ENCODE results near the gene SORCS2.

SORCS2 gene

DNA sequence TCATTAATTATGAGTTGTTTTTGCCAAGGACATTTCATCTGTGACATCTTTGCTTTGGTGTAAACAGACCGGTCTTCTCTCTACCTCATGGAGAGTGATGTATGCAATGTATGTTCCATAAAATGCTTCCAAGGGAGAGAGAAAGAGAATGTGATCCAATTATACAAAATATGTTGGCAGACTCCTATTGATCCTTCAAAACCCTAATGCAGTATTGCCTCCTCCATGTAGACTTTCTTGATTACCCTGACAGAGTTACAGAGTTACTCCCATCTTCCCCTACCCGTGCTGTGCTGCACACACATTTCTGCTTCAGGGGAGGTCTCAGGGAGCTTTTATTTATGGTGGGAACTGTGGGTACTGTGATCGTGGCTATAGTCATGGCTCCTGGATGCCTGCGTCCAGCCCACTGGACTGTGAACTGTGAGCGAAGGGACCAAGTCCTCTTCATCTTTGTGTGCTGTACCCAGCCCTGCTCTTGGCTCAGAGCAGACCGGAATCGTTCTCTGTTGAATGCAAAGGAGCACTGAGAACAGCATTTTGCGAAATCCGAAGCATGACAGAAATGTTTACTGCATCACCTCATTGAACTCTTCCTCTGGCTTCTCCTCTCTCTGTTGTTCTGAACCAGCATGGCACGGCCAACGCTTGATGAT, 32.7 kb downstream of the SORCS2 start:
- DNase-seq: no peak

DNA sequence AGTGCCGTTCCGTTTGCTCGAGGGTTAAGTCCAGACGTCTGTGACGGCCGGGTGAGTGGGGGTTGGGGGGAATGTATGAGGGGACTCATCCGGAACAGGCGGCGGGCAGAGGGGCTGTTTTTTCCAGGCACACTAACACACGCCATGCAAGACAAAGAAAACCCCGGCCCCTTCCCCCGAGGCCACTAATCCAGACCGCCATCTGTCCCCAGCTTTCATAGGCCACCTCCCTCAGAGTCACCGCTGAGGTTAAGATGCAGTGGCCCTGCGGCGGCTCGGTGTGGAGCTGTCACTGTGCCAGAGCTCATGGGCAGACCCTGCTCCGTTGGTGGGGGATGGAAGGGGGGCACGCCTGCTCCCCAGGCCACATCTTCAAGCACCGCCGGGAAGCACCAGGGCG, 34.1 kb downstream of the SORCS2 start:
- no peak for DNase-seq

DNA sequence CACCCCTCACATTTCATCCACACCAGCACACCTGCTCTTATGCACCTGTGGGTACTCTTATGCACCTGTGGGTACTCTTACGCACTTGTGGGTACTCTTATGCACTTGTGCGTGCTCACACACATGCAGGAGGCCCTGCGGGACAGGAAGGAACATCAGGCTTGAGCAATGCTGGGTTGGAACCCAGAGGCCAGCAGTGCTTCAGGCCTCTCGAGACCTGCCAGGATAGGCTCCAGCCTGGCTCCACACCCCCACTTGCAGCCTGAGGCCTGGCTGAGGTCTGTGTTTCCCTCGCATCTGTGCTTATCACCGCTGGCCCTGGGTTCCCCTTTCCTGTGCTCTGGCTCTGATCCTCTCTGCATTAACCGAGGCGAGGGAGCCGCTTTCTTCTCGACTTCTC, 34.7 kb downstream of the SORCS2 start:
- DNase-seq: no peak

DNA sequence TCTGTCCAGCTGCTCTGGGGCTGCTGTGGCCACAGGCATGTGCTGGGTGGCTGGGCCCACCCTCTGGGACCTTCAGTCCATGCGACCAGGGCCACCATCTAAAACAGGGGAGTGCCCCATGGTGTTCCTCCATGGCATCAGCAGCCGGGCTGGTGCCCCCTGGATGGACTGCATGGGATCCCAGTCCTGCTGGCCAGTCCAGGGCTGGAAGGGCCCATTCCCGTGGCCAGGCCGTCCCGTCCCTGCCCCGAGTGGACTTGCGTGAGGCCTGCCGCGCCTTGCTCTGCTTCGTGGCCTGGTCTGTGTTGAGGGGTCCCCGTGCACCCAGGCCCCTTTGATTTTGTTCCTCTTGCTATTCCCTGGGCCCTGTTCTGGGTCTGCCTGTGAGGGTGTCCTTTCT, 36.4 kb downstream of the SORCS2 start:
- DNase-seq: no peak

DNA sequence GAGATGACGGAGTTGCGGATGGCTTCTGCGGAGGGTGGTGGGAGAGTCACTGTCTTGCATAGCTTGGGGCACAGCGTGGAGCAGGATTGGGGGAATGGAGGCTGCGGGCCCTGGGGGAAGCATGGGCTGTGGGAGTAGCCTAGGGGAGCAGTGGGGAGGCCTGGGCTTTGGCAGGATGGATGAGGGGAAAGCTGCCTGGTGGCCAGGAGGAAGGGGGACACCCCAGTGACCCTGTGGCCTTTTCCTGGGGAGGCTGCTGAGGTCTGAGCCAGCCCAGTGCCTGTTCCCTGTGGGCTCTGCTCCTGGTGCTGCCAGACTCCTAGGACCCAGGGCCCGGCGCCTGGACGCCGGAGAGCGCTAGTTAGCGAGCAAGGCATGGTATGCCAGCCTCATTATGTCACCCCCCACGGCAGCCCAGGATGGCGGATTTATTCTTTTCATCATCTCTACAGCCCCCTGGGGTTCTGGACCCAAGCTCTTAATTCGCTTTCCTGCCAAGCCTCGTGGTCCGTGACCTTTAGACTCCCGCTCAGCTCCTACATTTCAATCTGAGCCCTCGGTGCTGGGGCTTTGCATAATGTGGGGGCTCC, 39.8 kb downstream of the SORCS2 start:
- no peak for DNase-seq

DNA sequence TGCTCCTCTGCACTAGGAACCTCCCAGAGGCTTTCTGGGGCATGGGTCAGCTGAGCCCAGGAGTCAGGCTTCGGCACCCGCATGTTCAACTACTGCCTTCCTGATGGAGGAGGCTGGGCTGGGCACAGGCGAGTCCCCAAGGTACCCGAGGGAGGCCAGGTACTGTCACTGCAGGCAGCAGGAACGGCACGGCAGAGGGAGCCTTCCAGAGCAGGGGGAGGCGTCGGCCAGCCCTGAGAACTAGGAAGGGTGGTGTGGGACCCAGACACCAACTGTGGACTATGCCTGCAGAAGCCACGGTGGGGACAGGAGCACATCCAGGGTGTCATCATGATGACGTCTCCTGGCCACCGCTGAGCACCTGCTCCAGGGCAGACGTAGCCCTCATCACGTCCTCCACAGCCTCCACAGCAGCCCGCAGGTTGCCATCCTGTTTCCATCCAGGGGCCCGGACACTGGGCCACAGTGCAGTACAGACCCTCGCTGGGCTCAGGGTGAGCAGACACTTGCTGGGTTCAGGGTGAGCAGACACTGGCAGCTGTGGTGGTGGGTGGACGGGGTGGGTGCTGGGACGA, 40.8 kb downstream of the SORCS2 start:
- DNase-seq: no peak

DNA sequence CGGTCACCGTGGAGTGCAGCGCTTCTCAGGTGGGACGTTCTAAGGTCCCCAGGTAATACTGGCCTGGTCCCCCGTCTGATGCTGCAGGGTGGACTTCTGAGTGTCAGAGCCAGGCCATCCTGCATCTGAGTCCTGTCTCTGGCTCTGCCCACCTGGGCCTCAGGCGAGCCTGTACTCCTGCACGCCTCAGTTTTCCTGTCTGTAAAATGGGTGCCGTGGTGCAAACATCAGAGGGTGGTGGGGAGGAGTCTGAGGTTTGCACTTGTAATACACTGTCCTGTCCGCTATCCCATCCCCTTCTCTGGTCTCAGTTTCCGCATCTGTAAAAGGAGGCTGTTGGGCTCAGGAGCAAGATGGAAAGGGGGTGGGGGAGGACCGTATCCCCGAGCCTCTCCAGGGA, 41.3 kb downstream of the SORCS2 start:
- no peak for DNase-seq

DNA sequence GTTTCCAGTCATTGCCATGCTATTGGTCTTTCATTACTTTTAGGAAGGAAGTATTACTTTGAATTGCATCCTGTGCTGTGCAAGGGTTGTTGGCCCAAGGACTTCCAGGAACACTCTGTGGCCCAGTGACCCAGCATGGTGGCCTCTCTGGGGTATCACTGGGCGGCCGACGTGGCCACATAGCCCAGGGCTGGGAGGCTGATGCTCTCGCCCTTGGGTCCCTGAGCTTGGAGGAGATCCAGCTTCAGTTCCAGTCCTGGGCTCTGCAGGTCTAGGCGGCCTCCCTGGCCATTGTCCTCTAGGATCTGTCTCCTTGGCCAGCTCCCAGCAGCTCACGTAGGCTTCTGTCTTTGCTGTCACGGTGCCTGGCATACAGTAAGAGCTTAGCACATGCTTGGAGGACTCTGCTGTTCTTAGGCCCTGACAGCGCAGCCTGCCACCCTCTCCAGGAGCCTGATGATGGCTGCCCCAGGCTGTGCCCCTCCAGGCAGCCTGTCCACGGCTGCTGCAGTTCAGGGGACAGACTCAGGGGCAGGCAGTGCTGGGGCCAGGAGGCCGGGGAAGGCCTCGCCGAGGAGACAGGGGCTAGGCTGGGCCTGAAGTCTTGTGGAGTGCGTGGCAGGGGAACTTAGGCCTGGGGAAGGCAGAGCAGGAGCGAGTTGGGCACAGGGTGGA, 42.2 kb downstream of the SORCS2 start:
- DNase-seq: no peak

DNA sequence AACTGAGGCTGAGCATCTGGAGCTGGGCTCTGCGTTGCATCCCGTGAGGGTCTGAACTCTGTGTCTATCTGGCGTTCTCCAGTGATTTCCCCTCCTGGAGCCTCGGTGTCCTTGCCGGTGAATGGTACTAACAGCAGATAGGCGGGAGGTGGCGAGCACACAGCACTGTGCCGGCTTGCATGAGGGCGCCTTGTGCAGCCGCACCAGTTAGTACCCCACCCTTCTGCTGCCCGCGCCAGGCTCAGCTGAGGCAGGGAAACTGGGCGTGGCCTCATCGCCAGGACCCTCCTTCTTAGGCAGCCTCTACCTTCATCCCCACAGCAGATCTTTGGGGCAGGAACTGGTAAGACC, 42.7 kb downstream of the SORCS2 start:
- no peak for DNase-seq

DNA sequence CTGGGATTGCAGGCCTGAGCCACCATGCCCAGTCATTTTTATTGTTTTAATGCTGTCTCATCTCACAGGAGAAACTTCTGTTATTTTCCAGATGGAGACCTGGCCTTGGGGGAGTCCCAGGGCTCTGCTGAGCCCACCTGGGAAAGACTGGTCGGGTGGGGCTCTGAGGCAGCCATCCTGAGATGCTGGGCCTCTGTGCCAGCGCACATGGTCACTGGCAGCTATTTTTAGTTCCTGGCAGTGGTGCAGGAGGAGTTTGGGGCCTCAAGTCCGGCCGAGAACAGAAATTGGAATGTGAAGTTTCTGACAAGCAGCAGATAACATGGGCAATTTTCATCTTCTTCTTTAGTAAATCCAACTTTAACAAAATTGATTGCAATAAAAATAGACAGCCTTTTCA, 44.5 kb downstream of the SORCS2 start:
- DNase-seq: no peak

DNA sequence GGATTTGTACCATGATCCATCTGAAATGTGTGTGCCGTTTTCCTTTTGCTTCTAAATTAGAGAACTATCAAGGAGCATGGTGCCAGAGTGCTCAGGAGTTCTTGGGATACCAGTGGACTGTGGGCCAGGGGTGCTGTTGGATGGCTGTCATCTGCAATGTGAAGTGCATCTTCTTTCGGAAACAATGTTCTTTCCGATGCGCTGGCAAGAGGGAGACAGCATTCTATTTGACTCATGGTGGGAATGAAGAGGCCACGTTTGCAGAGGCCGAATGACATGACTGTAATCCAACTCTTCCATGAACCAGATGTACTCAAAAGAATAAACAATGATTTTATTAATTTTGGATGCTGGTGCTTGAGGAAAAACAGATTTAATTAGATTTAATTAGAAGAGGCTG, 45.5 kb downstream of the SORCS2 start:
- no peak for DNase-seq

DNA sequence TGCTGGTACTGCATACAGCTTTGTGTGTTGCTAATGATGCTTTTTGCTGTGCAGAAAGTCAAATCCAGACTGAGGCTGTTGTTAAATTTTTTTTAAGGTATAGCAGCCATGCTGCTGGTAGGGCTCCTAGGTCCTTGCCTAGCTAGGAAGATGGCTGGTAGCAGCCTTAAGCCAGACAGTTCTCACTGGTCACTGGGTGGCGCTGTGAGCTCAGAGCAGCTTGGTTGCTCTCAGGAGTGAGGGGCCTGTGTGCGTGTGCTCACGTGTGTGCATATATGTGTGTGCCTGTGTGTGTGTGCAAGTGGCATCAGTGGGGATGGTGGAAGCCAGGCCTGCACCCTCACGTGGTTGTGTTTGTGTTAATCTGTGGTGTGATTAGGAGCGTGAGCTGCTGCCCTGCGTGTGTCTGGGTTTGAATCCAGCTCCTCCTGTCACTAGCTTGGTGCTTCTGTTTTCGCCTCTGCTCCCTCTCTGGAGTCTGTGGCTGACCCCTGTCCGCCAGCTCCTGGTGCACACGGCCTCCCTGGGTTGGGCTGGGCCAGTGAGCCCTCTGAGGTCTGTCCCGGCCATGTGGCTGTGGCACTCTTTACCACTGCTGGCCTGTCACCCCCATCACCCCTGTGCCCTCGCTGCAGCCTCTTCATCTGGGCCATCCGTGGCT, 46.1 kb downstream of the SORCS2 start:
- DNase-seq: no peak

DNA sequence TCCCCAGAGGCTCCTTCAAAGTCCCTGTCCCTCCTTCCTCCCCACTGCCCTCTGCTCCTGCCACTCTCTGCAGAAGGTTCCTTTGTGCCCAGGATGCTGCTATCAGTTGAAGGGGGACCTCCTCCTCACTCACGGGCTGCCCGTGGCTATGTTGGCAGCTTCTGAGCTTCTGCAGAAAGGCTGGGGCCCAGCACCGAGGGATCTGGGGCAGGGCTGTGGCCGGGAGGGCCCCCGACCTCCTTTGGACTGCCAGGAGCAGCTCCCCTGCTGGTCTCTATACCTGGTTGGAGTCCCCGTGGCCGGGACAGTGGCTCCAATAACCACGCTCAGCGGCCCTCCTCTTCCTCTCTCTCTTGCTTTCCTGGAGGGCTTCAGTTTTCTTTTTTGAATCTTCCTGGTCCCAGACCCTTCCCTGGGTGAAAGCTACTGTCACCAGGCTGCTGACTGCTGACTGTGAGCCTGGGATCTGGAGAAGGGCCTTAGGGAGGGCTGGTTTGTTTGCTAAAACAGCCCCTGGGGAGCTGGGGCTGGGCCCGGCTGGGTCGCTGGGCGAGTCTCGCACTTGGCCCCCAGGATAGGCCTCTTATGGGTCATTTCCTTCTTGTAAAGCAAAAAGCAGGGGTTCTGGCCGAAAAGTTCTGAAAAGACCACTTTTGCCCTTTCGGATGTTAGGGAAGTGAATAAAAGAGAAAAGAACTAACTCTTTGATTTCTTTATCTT, 46.9 kb downstream of the SORCS2 start:
- DNase-seq: no peak

DNA sequence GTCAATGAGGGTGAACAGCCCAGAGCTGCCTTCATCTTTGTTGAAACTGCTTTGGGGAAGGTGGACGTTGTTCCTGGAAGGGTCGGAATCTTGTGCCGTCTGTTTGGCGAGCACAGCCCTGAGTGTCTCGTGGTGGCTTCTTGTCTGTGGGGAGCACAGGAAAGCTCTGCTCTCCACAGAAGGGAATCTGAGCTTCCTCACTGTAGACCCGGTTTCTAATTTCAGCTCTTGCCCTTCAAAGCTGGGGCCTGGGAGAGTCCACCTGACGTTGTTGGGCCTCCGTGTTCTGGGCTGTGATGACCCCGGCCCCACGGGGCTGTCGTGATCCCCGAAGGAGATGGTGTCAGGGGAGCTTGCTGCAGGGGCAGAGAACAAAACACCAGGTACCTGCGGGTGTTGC, 47.5 kb downstream of the SORCS2 start:
- DNase-seq: no peak

DNA sequence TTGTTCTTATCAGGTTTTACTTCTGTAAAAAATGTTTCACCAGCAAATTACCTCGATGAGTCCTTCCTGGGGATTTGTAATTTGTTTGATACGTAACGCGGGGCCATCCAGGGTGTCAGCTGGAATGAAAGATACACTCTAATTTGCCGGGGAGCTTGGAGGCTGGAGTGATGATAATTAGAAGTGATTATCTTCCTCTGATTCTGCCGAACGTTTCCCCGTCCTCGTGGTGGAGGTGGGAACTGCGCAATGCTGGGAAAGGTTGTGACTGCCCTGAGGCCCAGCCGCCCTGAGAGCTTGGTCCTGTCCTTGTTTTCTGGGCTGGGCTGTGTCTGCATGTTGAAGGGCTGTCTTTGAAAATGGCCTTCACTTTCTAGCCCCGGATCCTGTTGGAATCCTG, 48.0 kb downstream of the SORCS2 start:
- DNase-seq: no peak

DNA sequence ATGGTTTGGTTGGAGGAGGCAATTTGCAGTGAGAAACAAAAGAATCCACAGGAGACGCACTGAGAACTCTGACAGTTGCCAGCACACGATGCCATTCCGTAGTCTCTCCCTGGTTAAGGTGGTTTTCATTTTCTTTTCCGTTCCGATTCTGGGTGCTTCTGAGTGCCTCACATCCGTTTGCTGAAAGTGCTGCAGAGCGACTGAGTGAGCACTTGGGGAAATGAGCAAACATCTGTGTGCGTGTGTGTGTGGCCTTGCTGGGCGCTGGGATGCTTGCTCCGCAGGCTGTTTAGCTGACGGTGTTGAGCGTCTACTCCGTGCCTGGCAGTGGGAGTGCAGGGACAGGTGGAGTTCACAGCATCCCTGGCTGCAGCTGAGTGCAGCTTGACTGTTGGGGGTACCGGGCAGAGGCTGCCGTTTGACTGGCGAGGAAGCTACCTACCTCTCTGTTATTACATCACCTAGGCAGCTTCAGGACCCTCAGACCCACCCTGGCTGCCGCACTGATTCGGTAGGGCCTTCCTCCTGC, 49.3 kb downstream of the SORCS2 start:
- DNase-seq: no peak

DNA sequence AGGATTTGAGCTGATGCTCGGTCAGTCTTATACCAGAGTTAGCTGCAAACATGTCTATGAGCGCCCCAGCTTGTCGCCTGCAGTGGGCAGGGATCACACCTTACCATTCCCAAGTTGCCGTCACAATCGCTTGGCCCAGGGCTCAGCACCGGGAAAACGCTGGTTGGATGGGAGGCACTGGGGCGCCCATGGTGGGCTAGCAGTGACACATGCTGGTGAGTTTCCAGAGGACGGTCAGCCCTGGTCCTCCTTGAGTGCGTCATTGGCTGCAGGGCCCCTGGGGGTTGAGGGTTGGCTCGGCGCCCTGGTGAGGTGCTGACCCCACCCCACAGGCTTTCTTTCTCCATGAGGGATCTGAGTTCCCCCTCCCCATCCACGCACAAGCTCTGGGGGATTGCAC, 50.4 kb downstream of the SORCS2 start:
- no peak for DNase-seq

DNA sequence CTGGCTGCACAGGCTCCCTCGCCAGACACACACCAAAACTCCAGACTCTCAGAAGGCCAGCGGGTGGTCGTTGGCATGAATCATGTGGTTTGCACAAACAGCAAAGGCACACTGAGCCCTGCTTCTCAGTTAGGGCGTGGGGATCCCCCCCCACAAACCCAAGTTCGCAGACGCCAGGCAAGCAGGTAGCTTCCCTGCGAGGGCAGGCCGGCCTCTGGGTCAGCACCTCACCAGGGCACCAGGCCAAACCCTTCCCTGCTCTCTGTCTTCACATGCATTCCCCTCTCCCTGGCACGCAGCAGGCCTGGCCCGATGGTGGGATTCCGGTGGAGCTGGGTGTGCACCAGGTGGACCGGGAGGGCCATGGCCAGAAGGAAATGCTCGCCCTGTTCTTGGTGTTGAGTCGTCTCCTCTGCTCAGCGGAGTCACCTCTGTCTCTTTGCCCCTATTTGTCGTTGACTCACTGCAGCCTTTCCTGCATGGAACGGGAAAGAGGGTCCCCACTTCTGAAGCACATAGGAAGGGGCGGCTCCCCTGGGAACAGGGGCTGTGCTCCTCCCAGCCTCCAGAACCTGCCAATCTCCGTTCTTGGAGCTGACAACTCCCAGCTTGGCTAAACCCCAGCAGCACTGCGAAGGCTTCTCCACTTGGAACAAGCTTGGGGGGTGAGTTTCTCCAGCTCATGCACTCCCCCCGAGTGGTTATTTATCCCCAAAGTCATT, 51.4 kb downstream of the SORCS2 start:
- DNase-seq: no peak

DNA sequence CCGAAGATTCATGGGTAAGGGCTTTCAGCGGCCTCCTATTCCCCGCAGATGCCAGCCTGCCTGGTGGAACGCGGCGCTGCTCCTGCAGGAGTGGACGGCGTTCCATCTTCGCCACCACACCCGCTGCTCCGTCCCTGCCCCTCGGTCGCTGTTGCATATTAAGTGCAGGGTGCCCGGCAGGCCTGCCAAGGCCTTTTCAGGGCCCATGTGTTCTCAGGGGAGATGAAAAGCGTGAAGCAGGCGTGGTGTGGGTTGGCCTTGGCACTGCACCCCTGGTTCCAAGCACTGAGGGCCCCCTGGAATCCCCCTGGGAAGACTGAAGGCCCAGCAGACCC, 52.0 kb downstream of the SORCS2 start:
- no peak for DNase-seq

DNA sequence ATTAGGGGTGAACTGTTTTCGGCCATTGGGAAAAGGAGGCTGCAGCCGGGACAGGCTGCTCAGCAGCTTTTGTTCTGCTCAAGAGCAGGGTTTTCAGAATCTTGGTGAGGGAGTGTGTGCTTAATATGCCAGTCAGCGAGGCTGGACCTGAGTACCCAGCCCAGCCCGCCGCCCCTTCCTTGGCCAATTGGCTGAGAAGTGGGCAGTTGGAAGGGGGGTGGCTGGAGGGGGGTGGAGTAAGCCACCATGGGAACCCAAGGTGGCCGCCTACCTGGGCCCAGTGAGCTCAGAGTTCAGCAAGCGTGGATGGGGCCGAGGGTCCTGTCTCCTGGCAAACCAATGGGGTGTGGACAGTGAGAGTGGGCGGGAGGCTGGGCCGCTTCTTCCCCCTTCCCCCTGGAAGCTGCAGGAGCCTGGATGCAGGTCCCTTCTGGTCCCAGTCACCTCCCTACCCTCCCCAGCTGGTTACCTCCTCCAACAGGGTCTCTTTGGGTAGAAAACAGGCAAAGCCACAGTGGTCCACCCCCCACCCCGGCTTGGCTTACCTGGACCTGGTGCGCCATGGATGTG, 52.5 kb downstream of the SORCS2 start:
- DNase-seq: no peak

DNA sequence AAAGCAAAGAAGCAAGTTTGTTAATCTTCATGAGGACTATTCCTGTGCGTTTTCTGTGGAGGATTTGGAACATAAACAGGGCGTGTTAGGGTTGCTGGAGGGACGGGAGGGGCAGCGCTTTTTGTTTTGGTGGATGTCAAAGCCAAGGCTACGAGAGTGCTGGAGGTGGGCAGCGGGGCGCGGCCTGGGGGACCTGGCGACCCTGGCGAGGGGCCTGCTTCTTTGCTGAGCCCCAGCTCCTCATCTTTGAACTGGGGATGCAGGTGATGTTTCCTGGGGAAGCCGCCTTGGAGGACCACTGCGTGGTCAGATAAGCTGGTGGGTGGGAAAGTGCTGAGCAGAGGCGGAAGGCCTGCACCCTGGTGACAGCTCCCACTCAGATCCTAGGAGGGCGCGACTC, 55.2 kb downstream of the SORCS2 start:
- DNase-seq: no peak

DNA sequence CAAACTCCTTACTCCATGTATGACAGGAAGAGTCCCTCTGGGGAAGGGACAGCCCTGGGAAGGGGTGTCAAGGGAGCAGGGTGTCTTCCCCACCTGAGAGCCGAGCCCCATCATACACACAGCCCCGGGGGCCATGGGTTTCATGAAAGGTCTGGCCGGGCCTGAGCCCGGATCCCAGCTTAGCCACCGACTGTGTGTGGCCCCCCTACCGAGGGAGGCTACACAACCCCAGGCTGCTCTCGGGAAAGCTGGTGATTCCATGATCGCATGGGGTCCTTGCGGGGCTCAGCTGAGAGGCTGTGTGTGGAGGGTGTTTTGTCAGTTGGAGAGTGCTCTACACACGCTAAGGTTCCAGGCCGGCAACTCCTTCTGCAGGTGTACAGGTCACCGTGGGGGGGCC, 55.6 kb downstream of the SORCS2 start:
- DNase-seq: no peak
